ENCODE data around the gene GGACT. TPM values are rescaled to one million over a fixed set of nuclear protein-coding genes. Genes with fewer than 3 reads are reported as not detected.
"Not testable (repeated sequence)": the region's sequence is repeated elsewhere in the genome, so short reads cannot be mapped to it uniquely, and the experiment has no call there.

Gene GGACT
- total RNA-seq, 1 donor from 2014 or later = 6.1 TPM

DNA sequence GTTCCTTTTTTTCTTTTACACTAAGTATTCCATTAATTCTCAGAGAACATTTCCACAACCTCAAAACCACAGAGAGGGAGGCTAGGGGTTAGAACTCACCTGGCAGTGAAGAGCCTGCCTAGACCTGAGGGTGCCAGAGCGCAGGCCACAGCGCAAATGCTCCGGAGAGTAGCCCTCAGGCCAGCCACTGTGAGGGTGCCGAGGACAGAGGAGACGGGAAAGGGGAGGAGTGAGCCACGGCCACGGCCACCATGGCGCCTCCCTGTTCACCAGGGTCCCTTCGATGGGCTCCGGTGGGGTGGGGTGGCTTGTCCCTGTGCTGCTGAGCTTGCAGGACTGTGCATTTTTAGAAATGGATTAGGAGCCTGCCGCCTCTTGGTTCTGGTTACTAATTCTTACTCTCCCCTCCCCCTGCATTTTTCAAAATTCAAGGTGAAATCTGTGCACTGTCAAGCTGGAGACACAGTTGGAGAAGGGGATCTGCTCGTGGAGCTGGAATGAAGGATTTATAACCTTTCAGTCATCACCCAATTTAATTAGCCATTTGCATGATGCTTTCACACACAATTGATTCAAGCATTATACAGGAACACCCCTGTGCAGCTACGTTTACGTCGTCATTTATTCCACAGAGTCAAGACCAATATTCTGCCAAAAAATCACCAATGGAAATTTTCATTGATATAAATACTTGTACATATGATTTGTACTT is 58.8 kb downstream of the GGACT start:
- DNase-seq (ENCODE audit: low read depth) = no peak

DNA sequence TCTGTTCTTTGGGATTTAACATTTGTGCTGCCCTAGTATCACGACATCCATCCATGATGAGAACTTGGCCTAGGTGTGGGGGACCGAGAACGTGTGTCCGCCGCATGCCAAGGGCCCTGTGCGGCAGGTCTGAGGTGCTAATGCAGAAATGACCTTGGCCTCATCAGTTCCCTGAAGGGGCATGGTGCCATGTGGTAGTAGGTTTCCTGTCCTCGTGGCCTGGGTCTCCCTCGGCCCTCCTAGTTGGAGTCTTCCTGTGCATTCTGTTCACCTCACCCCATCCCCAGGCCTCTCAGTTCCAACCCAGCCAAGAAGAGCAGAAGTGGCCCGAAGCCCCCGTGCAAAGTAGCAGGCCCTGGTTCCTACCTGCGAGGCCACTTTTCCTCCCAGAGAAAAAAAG is 59.8 kb downstream of the GGACT start:
- no peak for DNase-seq (ENCODE audit: low read depth)

DNA sequence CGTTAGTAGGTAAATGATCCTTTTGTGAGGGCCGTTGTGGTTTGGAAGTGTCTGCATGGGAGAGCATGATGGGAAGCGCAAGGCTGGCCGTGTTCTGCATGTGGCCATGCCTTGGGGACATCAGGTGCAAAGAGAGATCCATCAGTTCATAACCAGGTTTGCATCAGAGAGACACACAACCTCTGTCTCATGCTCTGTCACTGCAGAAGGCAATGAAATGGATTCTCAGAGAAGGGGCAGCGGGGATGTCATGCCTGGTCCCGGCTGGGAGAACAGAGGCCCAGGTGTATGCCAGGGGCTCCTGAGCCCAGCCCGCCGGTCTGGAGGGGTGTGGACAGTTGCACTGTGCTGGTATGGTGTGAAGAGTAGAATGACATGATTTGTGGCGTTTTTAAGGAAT is 60.2 kb downstream of the GGACT start:
- no peak for DNase-seq (ENCODE audit: low read depth)

DNA sequence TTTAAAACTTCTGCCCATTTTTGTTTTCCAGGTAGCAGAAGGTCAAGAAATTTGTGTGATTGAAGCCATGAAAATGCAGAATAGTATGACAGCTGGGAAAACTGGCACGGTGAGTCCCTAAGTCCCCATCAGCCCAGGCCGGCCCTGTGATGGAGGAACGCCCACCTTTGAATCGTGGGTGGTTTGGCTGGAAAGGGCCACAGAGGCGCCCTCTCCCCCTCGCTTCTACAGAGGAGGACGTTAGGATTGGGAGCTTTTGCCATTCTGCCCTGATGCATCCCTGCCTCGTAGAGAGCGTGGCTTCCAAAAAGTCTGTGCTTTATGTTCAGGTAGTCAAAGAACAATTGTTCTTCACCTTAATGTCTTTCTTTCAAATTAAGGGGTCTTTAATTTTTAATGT is 60.9 kb downstream of the GGACT start:
- DNase-seq (ENCODE audit: low read depth) = no peak

GRCh38 chr13:100526318-100527000 is 62.1 kb downstream of the GGACT start:
- DNase-seq (ENCODE audit: low read depth) = no peak

GRCh38 chr13:100525453-100526317 is 62.9 kb downstream of the GGACT start:
- DNase-seq (ENCODE audit: low read depth) = no peak

DNA sequence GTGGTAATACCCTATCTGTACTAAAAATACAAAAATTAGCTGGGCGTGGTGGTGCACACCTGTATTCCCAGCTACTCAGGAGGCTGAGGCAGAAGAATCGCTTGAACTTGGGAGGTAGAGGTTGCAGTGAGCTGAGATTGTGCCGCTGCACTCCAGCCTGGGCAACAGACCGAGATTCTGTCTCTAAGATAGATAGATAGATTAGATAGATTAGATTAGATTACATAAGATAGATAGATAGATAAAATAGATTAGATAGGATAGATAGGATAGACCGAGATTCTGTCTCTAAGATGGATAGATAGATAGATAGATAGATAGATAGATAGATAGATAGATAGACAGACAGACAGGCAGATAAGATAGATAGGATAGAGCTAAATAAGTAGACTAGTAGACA is 63.9 kb downstream of the GGACT start:
- DNase-seq (ENCODE audit: low read depth) = not testable (repeated sequence)

DNA sequence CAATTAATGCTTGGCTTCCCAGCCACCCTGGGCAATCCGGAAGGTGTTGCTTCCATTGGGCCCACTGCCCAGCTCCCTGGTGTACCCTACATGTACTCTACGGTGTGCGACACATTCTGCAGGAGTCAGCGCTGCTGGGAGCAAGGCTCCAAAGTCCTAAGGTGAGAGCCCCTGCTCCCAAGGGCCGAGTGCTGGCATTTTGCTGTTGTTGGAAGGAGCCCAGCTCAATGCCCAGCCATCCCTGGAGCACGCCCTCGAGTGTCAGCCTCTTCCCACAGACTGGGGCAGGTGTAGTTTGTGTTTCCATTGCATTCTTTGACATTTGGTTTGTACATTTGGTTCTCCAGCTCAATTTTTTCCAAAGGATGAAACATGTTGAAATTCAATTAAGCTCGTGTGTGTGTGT is 64.6 kb downstream of the GGACT start:
- DNase-seq (ENCODE audit: low read depth) = no peak

GRCh38 chr13:100523411-100523810 is 65.2 kb downstream of the GGACT start:
- DNase-seq (ENCODE audit: low read depth) = no peak

- DNase-seq (ENCODE audit: low read depth) = no peak
Measured at GRCh38 chr13:100522618-100523309, 65.8 kb downstream of the GGACT start.

DNA sequence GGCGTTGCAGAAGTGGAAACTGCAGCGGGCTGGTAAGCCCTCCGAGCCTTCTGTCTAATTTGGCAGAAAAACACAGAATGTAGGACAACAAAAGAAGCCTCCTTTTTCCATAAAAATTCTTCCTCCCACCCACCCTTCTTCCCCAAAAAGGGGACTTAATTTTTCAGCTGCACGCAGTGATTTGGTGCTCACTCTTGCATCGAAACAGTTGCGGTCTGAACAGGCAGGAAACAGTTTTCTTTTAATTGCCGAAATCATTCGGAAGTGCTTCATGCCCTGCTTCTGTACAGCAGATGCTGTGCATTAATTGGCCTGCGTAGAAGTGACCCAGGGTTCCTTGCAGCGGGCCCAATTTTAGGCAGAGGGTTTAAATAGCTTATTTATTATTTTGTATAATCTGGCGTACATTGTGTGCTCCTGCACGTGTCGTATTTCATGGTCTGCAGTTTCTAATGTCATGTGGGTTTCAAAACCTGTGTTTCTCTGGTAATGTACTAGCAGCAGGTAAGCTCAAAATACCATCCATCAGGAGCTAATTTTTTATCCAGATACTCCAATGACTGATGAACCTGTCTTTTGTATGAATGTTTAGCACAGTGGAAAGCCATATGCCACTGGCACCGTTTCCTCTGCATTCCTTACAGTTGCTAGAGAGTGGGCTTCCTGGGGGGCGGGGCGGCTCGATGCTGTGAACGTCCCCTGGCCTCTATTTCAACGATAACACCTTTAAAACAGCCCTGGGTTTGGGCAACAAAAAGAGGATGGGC is 66.6 kb downstream of the GGACT start:
- no peak for DNase-seq (ENCODE audit: low read depth)

DNA sequence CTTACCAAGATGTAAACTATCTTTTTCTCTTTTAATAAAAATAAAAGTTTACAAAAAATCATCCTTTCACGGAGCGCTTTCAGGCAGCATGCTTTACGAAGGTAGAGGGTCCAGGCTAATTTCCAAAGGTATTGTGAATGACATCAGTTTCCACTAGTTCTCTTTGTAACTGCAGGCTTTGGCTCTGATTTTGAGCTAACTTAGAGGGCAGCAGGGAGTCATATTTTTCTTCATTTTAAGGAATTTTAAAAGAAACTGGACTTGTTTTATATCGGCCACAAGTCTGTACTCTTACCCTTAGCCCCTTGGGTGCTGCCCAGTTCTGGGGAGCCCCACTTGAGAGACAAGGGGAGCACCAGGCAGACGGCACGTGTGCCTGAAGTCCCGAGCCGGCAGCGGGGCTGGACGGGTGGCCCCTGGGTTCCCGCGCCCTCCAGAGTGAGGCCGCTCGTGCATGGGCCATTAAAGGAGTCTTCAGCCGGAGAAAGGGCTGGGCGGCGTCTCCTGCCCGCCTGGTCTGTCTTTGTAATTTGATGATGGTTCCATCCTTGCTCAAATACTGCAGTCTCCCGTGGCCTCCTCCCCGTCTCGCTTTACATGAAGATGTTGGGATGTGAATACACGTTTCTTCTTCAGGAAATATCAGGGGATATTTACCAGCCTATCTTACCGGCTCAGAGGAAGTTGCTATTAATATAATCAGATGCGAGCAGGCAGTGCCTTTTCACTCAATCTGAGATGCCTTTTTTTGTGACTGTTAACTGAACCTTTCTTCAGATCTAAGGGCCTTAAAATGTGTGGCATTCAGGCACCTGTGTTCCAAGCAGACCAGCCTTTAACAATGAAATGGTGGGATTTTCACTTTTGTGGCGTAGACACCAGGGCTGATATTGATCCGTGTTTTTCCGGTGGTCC is 67.4 kb downstream of the GGACT start:
- no peak for DNase-seq (ENCODE audit: low read depth)

DNA sequence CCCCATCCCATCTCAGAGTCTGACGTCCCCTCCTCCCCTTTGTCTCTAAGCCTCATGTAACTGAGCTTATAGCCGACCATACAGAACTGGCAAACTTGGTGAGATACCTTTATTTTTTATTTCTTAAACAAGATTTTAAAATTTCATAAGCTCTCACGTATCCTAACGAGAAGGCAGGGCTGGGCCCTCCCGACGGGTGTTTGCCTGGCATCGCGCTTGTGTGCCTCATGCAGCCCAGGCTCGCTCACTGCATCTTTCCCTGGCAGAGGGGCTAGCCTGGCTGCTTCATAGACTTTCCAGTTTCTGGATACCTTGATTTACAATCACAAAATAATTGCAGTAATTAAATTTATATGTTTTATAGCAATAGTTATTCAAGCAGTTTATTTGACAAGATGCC is 69.0 kb downstream of the GGACT start:
- DNase-seq (ENCODE audit: low read depth) = no peak

DNA sequence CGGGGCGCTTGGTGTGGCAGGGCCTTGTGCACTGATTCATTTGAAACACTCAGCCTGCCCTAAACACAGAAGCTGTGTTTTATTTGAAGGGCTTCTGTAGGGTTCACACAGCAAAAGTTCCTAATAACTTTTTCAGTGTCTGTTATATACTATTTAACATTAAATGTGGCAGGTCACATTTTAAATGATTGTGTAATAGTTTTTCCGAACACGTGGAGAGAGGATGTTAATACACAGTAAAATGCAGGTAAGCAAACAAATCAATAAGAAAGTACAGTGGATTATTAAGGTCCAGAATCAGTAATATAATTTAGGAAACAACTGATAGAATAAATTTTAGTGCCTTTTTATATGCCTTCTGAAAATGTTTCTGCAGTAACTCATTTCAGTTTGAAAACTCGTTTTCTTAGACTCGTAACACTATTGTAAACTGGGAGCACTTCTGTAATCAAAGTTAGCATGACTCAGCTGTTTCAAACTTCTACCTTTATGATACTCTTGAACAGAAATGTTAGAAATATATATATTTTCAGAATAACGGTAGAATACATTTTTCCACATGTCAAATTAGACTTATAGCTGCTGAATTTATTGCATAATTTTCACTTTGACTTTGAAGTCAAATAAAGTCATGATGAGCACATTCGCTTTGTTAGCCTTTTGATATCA is 70.1 kb downstream of the GGACT start:
- DNase-seq (ENCODE audit: low read depth) = no peak

- no peak for DNase-seq (ENCODE audit: low read depth)
Measured at GRCh38 chr13:100517728-100518127, 70.9 kb downstream of the GGACT start.

DNA sequence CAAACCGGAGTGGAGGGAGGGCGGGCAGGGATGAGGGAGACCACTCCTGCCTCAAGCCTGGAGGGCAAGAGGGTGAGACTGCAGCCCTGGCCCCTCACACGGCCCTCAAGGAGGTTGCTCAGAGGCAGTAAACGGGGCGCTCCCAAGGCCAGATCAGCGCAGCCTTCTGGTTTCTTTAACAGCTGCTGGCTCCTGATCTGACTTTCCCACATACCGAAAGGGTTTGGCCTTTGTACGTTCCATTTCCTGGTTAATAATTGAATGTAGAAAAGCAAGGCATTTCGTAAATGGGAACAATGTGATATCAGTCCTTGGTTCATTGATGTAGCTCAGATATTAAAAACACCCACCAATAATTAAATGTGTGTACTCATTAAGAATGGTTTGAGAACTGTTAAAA is 71.5 kb downstream of the GGACT start:
- peak; percentile 89 for DNase-seq (ENCODE audit: low read depth)

GRCh38 chr13:100515410-100515800 is 73.2 kb downstream of the GGACT start:
- DNase-seq (ENCODE audit: low read depth) = no peak

- DNase-seq (ENCODE audit: low read depth) = peak; percentile 58
Measured at GRCh38 chr13:100514788-100515409, 73.7 kb downstream of the GGACT start.

DNA sequence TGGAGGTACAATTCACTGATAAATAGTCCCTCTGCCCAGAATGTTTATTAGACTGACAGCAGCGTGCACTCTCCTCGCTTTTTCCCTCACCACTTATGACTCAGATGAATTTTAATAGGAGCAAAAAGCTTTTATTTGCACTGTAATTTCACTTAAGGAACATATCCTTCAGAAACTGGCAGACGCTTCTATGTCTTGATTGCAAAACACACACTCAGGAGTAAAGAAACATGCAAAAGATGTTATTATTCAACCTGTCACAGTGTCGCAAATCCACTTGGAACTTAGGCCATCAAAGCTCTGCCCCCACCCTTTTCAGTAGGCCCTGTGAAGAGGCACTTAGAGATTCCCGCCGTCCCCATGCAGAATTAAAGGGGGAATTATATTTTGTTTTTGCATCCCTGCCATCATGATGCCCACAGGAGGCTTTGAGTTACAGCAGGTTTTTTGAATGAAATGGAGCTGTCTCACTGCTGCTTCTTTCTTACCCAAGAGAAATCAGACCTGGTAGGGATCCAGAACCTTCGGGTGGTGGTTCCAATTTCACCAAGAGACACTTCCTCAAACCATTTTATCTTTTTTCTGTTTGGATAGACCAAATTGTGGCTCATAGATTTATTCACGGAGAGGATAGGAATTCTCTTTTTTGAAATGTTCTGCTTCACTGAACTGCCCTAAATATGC is 74.5 kb downstream of the GGACT start:
- peak; percentile 30 for DNase-seq (ENCODE audit: low read depth)
